GM23338 (cell line): ENCODE data around the gene ADAMTS8. TPM values are rescaled to one million over a fixed set of nuclear protein-coding genes. Genes with fewer than 3 reads are reported as not detected.

Experiments used
- ATAC-seq: fragments of 200-7000 bp; cut with Tn5 transposase; 3 replicates; pipeline ENCODE4 v1.9.1; 2020
- DNase-seq: peaks from one replicate; pipeline ENCODE4 v3.0.0-alpha.2; 2015; ENCODE audit warnings: low spot score
- H2AFZ ChIP-seq: fragments of 200-600 bp; sonication (generic); 2 replicates; pipeline ENCODE4 v1.8.0; 2016; ENCODE audit warnings: antibody characterized with exemption, mild to moderate bottlenecking, moderate library complexity
- H3F3A ChIP-seq: fragments of 200-600 bp; sonication (generic); replicated peaks from 2 replicates; pipeline ENCODE4 v1.8.0; 2017; ENCODE audit warnings: antibody characterized with exemption, mixed run types, low read depth
- H3K27ac ChIP-seq: fragments of 200-600 bp; sonication (generic); 2 replicates; pipeline ENCODE4 v1.6.1; 2016; ENCODE audit warnings: low read depth
- H3K27me3 ChIP-seq: fragments of 200-600 bp; sonication (generic); 2 replicates; pipeline ENCODE4 v1.8.0; 2016; ENCODE audit warnings: mild to moderate bottlenecking, mixed run types, moderate library complexity; ENCODE audit not compliant: insufficient read depth
- H3K36me3 ChIP-seq: fragments of 200-600 bp; sonication (generic); 2 replicates; pipeline ENCODE4 v1.8.0; 2016; ENCODE audit warnings: mild to moderate bottlenecking; ENCODE audit not compliant: insufficient read depth
- H3K4me1 ChIP-seq: fragments of 200-600 bp; sonication (generic); 2 replicates; pipeline ENCODE4 v1.8.0; 2016; ENCODE audit warnings: mild to moderate bottlenecking, moderate library complexity; ENCODE audit not compliant: insufficient read depth
- H3K4me2 ChIP-seq: fragments of 200-600 bp; sonication (generic); 2 replicates; pipeline ENCODE4 v1.7.1; 2017; ENCODE audit warnings: mixed run types
- H3K4me3 ChIP-seq: fragments of 200-600 bp; sonication (generic); 2 replicates; pipeline ENCODE4 v1.6.1; 2016; ENCODE audit warnings: mixed run types
- H3K79me2 ChIP-seq: fragments of 200-600 bp; sonication (generic); replicated peaks from 2 replicates; pipeline ENCODE4 v1.8.0; 2017; ENCODE audit warnings: mild to moderate bottlenecking; ENCODE audit not compliant: insufficient read depth
- H3K9me2 ChIP-seq: fragments of 200-600 bp; sonication (generic); 2 replicates; pipeline ENCODE4 v1.8.0; 2017; ENCODE audit not compliant: insufficient read depth
- H4K20me1 ChIP-seq: fragments of 200-600 bp; sonication (generic); replicated peaks from 2 replicates; pipeline ENCODE4 v1.8.0; 2017; ENCODE audit warnings: mild to moderate bottlenecking; ENCODE audit not compliant: insufficient read depth
- H3K27ac Mint-ChIP-seq: 2 replicates; pipeline ENCODE4 v1.8.0; 2020; ENCODE audit warnings: inconsistent platforms, mild to moderate bottlenecking, moderate library complexity, mixed read lengths
- H3K27me3 Mint-ChIP-seq: 3 replicates; pipeline ENCODE4 v1.8.0; 2022; ENCODE audit warnings: low read depth, mild to moderate bottlenecking, moderate library complexity, mixed read lengths, inconsistent platforms; ENCODE audit not compliant: insufficient read depth, poor library complexity
- H3K36me3 Mint-ChIP-seq: 3 replicates; pipeline ENCODE4 v1.8.0; 2021; ENCODE audit warnings: low read depth, mild to moderate bottlenecking, inconsistent platforms, moderate library complexity, mixed read lengths
- H3K4me1 Mint-ChIP-seq: 3 replicates; pipeline ENCODE4 v1.8.0; 2020; ENCODE audit warnings: mild to moderate bottlenecking, inconsistent platforms, mixed read lengths
- H3K4me3 Mint-ChIP-seq: 3 replicates; pipeline ENCODE4 v1.8.0; 2021; ENCODE audit warnings: moderate library complexity, mild to moderate bottlenecking, inconsistent platforms, mixed read lengths
- H3K9me3 Mint-ChIP-seq: 3 replicates; pipeline ENCODE4 v1.8.0; 2020; ENCODE audit warnings: moderate library complexity, mild to moderate bottlenecking, inconsistent platforms, mixed read lengths
- CREB1 ChIP-seq: fragments of 250-450 bp; sonication (Bioruptor Pico); IDR thresholded peaks from 2 replicates; pipeline ENCODE4 v1.5.0; 2020; ENCODE audit warnings: low read depth, mild to moderate bottlenecking, moderate library complexity
- CTCF ChIP-seq, 2 experiments: fragments of 200-600 bp in 1 of 2; sonication (generic) in 1 of 2; conservative IDR thresholded peaks; 2 replicates each; pipeline versions ENCODE4 v1.5.1 to v1.6.1; 2016 to 2017; ENCODE audit warnings: antibody characterized with exemption in 2 of 2, low read depth in 2 of 2, mild to moderate bottlenecking in 2 of 2, moderate library complexity in 1 of 2
- ETS1 ChIP-seq: IDR thresholded peaks from 2 replicates; pipeline ENCODE4 v1.6.1; 2016; ENCODE audit warnings: antibody characterized with exemption
- EZH2 ChIP-seq: fragments of 200-600 bp; sonication (generic); IDR thresholded peaks from one replicate; pipeline ENCODE4 v1.8.0; 2017; ENCODE audit warnings: antibody characterized with exemption, mild to moderate bottlenecking, low read depth; ENCODE audit not compliant: unreplicated experiment
- EZH2phosphoT487 ChIP-seq: fragments of 200-600 bp; sonication (generic); IDR thresholded peaks from one replicate; pipeline ENCODE4 v1.8.1; 2018; ENCODE audit warnings: antibody characterized with exemption; ENCODE audit not compliant: unreplicated experiment
- JUNB ChIP-seq: IDR thresholded peaks from one replicate; pipeline ENCODE4 v1.6.1; 2016; ENCODE audit warnings: antibody characterized with exemption; ENCODE audit not compliant: unreplicated experiment
- NANOG ChIP-seq: IDR thresholded peaks from 2 replicates; pipeline ENCODE4 v1.6.1; 2016; ENCODE audit warnings: antibody characterized with exemption, borderline replicate concordance
- POLR2AphosphoS5 ChIP-seq: IDR thresholded peaks from 2 replicates; pipeline ENCODE4 v1.6.1; 2016; ENCODE audit warnings: antibody characterized with exemption, low read depth
- REST ChIP-seq: IDR thresholded peaks from one replicate; pipeline ENCODE4 v1.6.1; 2018; ENCODE audit warnings: antibody characterized with exemption; ENCODE audit not compliant: unreplicated experiment
- STAT1 ChIP-seq: IDR thresholded peaks from one replicate; pipeline ENCODE4 v1.6.1; 2016; ENCODE audit warnings: antibody characterized with exemption; ENCODE audit not compliant: unreplicated experiment
- ZNF114 ChIP-seq: fragments of 250-450 bp; sonication (Bioruptor Pico); IDR thresholded peaks from 2 replicates; pipeline ENCODE4 v1.5.0; 2020; ENCODE audit warnings: mild to moderate bottlenecking, moderate library complexity
- ZNF331 ChIP-seq: fragments of 250-450 bp; sonication (Bioruptor Pico); IDR thresholded peaks from 2 replicates; pipeline ENCODE4 v1.5.0; 2020; ENCODE audit warnings: low read depth, mild to moderate bottlenecking, moderate library complexity
- ZNF462 ChIP-seq: fragments of 250-450 bp; sonication (Bioruptor Pico); IDR thresholded peaks from 2 replicates; pipeline ENCODE4 v1.5.0; 2020; ENCODE audit warnings: mild to moderate bottlenecking, moderate library complexity
- polyA plus RNA-seq: library from polyadenylated mRNA; unstranded; fragments of >200 nt; fragmentation: Nextera tagmentation; extraction: Ambion mirVana; gene quantifications from 2 replicates; pipeline ENCODE4 v1.2.1, GENCODE V29; 2016
- total RNA-seq: library from RNA; depleted of rRNA; stranded (reverse); fragments of >200 nt; shearing (Covaris generic); gene quantifications from 2 replicates; pipeline ENCODE4 v1.2.3, GENCODE V29; 2014

The ADAMTS8 gene
- total and polyA plus RNA-seq, 2 experiments from 2014 or later, result 7.5 to 16.2 TPM

- Histone ChIP-seq H3K4me3 (no peak overlapping the region), H3K27me3 (no peaks in the 10 kb centered on the region), H3K9me2 (peaks cover 16% of the 10 kb centered on the region; the same call in 1 of the 2 replicates), H4K20me1 (no peaks in the 10 kb centered on the region), H3K79me2 (no peaks in the 10 kb centered on the region), H2AFZ (no peak overlapping the region), H3F3A (peaks cover 15% of the 10 kb centered on the region), H3K4me2 (no peak overlapping the region), H3K36me3 (no peaks in the 10 kb centered on the region), H3K27ac (peak overlapping the region; percentile 85; the same call in 1 of the 2 replicates), H3K4me1 (peaks cover 35% of the 10 kb centered on the region)
- Mint-ChIP-seq H3K4me3 (no peak overlapping the region), H3K27ac (no peak overlapping the region), H3K4me1 (peaks cover 46% of the 10 kb centered on the region), H3K27me3 (peaks cover 12% of the 10 kb centered on the region), H3K36me3 (peaks cover 13% of the 10 kb centered on the region), H3K9me3 (peaks cover 13% of the 10 kb centered on the region)
- TF ChIP-seq EZH2, result no peak
- TF ChIP-seq REST, result no peak
- TF ChIP-seq ZNF462 (CRISPR knock-in tag), result no peak
- TF ChIP-seq STAT1, result no peak
- no peak for TF ChIP-seq JUNB
- TF ChIP-seq EZH2phosphoT487, result no peak
- no peak for TF ChIP-seq ZNF114 (CRISPR knock-in tag)
- TF ChIP-seq NANOG, result no peak
- no peak for TF ChIP-seq ETS1
- no peak for TF ChIP-seq ZNF331
- no peak for TF ChIP-seq POLR2AphosphoS5
- TF ChIP-seq CTCF (conservative IDR thresholded peaks at IDR 0.05; ENCODE audit: low read depth in 2 of 2), result no peak
- TF ChIP-seq CREB1, result no peak
- no peak for DNase-seq
- no peak for ATAC-seq
These were observed 49.1 kb downstream of the ADAMTS8 start for GRCh38 chr11:130379276-130379675.
